ENCODE measurements around the gene C1orf185. TPM values are rescaled to one million over a fixed set of nuclear protein-coding genes. Genes with fewer than 3 reads are reported as not detected.

C1orf185 gene
- not detected in 3 replicates for polyA plus RNA-seq
- not detected for polyA plus RNA-seq (2011; ENCODE audit: low read depth)
- not detected in 2 replicates for polyA plus RNA-seq (2011; cell fraction: cytosol; rRNA removed)
- polyA plus RNA-seq (2011; cell fraction: nucleus; rRNA removed): not detected in 2 replicates
- polyA plus RNA-seq (2012; ENCODE audit: low replicate concordance): not detected in 2 replicates
- polyA minus RNA-seq: not detected in 3 replicates
- not detected for polyA minus RNA-seq (2011; cell fraction: cytosol; rRNA and poly(A)+ RNA removed)
- polyA minus RNA-seq (2011; cell fraction: nucleus; rRNA and poly(A)+ RNA removed): not detected in 2 replicates

- Histone ChIP-seq H3K9ac (ENCODE audit: control insufficient read depth, extremely low read depth, insufficient read depth, low read length) (no peak within 1 kb of the TSS), H3K36me3 (ENCODE audit: control insufficient read depth in 2 of 2, extremely low read depth in 1 of 2, insufficient read depth in 2 of 2, low read length in 2 of 2) (no peaks in the 10 kb centered on the region), H2AFZ (ENCODE audit: control insufficient read depth, low read length) (no peak within 1 kb of the TSS), H3K27ac (ENCODE audit: control insufficient read depth, insufficient read depth, low read length) (no peak within 1 kb of the TSS), H3K79me2 (ENCODE audit: control insufficient read depth, insufficient read depth, low read length) (no peaks in the 10 kb centered on the region), H3K4me2 (ENCODE audit: control insufficient read depth, extremely low read depth, insufficient read depth, low read depth, low read length) (no peak within 1 kb of the TSS), H3K9me1 (ENCODE audit: control insufficient read depth, extremely low read depth, insufficient read depth, low read length) (no peaks in the 10 kb centered on the region), H3K27me3 (ENCODE audit: control insufficient read depth, extremely low read depth, insufficient read depth, low read length) (no peaks in the 10 kb centered on the region), H4K20me1 (ENCODE audit: control insufficient read depth, extremely low read depth, insufficient read depth, low read length) (no peaks in the 10 kb centered on the region), H3K4me3 (ENCODE audit: control insufficient read depth in 2 of 3, extremely low read depth in 1 of 3, insufficient read depth in 2 of 3, low read depth in 1 of 3, low read length in 3 of 3) (no peak within 1 kb of the TSS), H3K4me1 (ENCODE audit: control insufficient read depth, extremely low read depth, insufficient read depth, low read length) (no peaks in the 10 kb centered on the region), H3K9me3 (ENCODE audit: control insufficient read depth, low read depth, low read length) (no peaks in the 10 kb centered on the region)
- dilution Hi-C loops (cut with MboI; ENCODE audit: extremely low pct_ligation_motif_present, low sequenced_read_pairs): no loop called here
- no peak for TF ChIP-seq CTCF (optimal IDR thresholded peaks at IDR 0.05 in 1 of 3, IDR thresholded peaks at IDR 0.05 in 1 of 3, conservative IDR thresholded peaks at IDR 0.05 in 1 of 3; ENCODE audit: extremely low read depth in 1 of 3, insufficient read depth in 2 of 3, low read length in 3 of 3)
- no peak for TF ChIP-seq EZH2 (IDR thresholded peaks at IDR 0.05; ENCODE audit: low read length)
- FAIRE-seq: no peak
- no peak for DNase-seq (ENCODE audit: low read depth, low spot score)
Measured at GRCh38 chr1:51101976-51102375, at the start of gene C1orf185. Gene C1orf185, plus strand, starts transcription at chr1:51102228. Its CDS starts 6 bp downstream, at chr1:51102234.

- Histone ChIP-seq H3K9me3 (ENCODE audit: control insufficient read depth, low read depth, low read length) (no peaks in the 10 kb centered on the region), H3K9me1 (ENCODE audit: control insufficient read depth, extremely low read depth, insufficient read depth, low read length) (no peaks in the 10 kb centered on the region), H3K36me3 (ENCODE audit: control insufficient read depth in 2 of 2, extremely low read depth in 1 of 2, insufficient read depth in 2 of 2, low read length in 2 of 2) (no peaks in the 10 kb centered on the region), H3K4me1 (ENCODE audit: control insufficient read depth, extremely low read depth, insufficient read depth, low read length) (peaks cover 31% of the 10 kb centered on the region), H3K4me3 (ENCODE audit: control insufficient read depth in 2 of 3, extremely low read depth in 1 of 3, insufficient read depth in 2 of 3, low read depth in 1 of 3, low read length in 3 of 3) (no peak overlapping the region), H2AFZ (ENCODE audit: control insufficient read depth, low read length) (no peak overlapping the region), H3K79me2 (ENCODE audit: control insufficient read depth, insufficient read depth, low read length) (no peaks in the 10 kb centered on the region), H4K20me1 (ENCODE audit: control insufficient read depth, extremely low read depth, insufficient read depth, low read length) (no peaks in the 10 kb centered on the region), H3K27ac (ENCODE audit: control insufficient read depth, insufficient read depth, low read length) (no peak overlapping the region), H3K27me3 (ENCODE audit: control insufficient read depth, extremely low read depth, insufficient read depth, low read length) (no peaks in the 10 kb centered on the region), H3K9ac (ENCODE audit: control insufficient read depth, extremely low read depth, insufficient read depth, low read length) (no peak overlapping the region), H3K4me2 (ENCODE audit: control insufficient read depth, extremely low read depth, insufficient read depth, low read depth, low read length) (no peak overlapping the region)
- dilution Hi-C loops (cut with MboI; ENCODE audit: extremely low pct_ligation_motif_present, low sequenced_read_pairs): no loop called here
- TF ChIP-seq CTCF (optimal IDR thresholded peaks at IDR 0.05 in 1 of 3, IDR thresholded peaks at IDR 0.05 in 1 of 3, conservative IDR thresholded peaks at IDR 0.05 in 1 of 3; ENCODE audit: extremely low read depth in 1 of 3, insufficient read depth in 2 of 3, low read length in 3 of 3): peak; percentile 44 to 78 (median 72)
- TF ChIP-seq EZH2 (IDR thresholded peaks at IDR 0.05; ENCODE audit: low read length): no peak
- FAIRE-seq: no peak
- no peak for DNase-seq (ENCODE audit: low read depth, low spot score)
Measured at GRCh38 chr1:51058858-51059257, 43.2 kb upstream of the C1orf185 start.
